Measurements from ENCODE around the gene LIPM. TPM values are rescaled to one million over a fixed set of nuclear protein-coding genes. Genes with fewer than 3 reads are reported as not detected.

LIPM gene
- total RNA-seq, 4 donors from 2014 or later: not detected

- intact Hi-C loops (cut with DNase I; ENCODE audit: low total_unique reads): no loop called here
- H3K36me3 ChIP-seq: no peaks in the 10 kb centered on the region
- H3K27me3 ChIP-seq: no peaks in the 10 kb centered on the region
- no peak overlapping the region for H3K4me3 ChIP-seq
- ATAC-seq (no peak), DNase-seq (no peak)
- no peak overlapping the region for H3K27ac ChIP-seq
- H3K9me3 ChIP-seq: no peaks in the 10 kb centered on the region
- in situ Hi-C loops (cut with MboI; ENCODE audit: low sequenced_read_pairs in 4 of 4): loop anchor here in 1 of 4 donors (25.0 kb wide), 1 partner anchor 217 kb away; the partner anchor contains the start of genes LIPJ and RNLS
- TF ChIP-seq CTCF (IDR thresholded peaks at IDR 0.05 in 4 of 5, conservative IDR thresholded peaks at IDR 0.05 in 1 of 5) (no peak), POLR2A (IDR thresholded peaks at IDR 0.05) (no peak)
- no peaks in the 10 kb centered on the region for H3K4me1 ChIP-seq
Observed at GRCh38 chr10:88804083-88804812, 1.7 kb downstream of the LIPM start.

GRCh38 chr10:88805361-88805760, 2.8 kb downstream of the LIPM start:
- Histone ChIP-seq H3K9me3 (no peaks in the 10 kb centered on the region), H3K4me3 (no peak overlapping the region), H3K27me3 (no peaks in the 10 kb centered on the region), H3K36me3 (no peaks in the 10 kb centered on the region), H3K27ac (no peak overlapping the region), H3K4me1 (no peaks in the 10 kb centered on the region)
- ATAC-seq (no peak), DNase-seq (no peak)
- no peak for TF ChIP-seq CTCF (IDR thresholded peaks at IDR 0.05 in 4 of 5, conservative IDR thresholded peaks at IDR 0.05 in 1 of 5)
- no peak for TF ChIP-seq POLR2A (IDR thresholded peaks at IDR 0.05)
- in situ Hi-C loops (cut with MboI; ENCODE audit: low sequenced_read_pairs in 4 of 4) (loop anchor here in 1 of 4 donors (25.0 kb wide), 1 partner anchor 218 kb away; the partner anchor contains the start of genes LIPJ and RNLS), intact Hi-C loops (cut with DNase I; ENCODE audit: low total_unique reads) (no loop called here)

- no peak for TF ChIP-seq POLR2A (IDR thresholded peaks at IDR 0.05)
- Histone ChIP-seq H3K27ac (no peak overlapping the region), H3K4me3 (no peak overlapping the region), H3K27me3 (no peaks in the 10 kb centered on the region), H3K9me3 (no peaks in the 10 kb centered on the region), H3K36me3 (no peaks in the 10 kb centered on the region), H3K4me1 (no peaks in the 10 kb centered on the region)
- DNase-seq (no peak), ATAC-seq (no peak)
- in situ Hi-C loops (cut with MboI; ENCODE audit: low sequenced_read_pairs in 4 of 4): loop anchor here in 1 of 4 donors (25.0 kb wide), 1 partner anchor 219 kb away; the partner anchor contains the start of genes LIPJ and RNLS
- intact Hi-C loops (cut with DNase I; ENCODE audit: low total_unique reads): no loop called here
Observed at GRCh38 chr10:88805924-88806323, 3.4 kb downstream of the LIPM start.

- DNase-seq (no peak), ATAC-seq (no peak)
- H3K36me3 ChIP-seq: no peaks in the 10 kb centered on the region
- no peaks in the 10 kb centered on the region for H3K27me3 ChIP-seq
- TF ChIP-seq POLR2A (IDR thresholded peaks at IDR 0.05): no peak
- no peak for TF ChIP-seq CTCF (IDR thresholded peaks at IDR 0.05 in 4 of 5, conservative IDR thresholded peaks at IDR 0.05 in 1 of 5)
- no peaks in the 10 kb centered on the region for H3K9me3 ChIP-seq
- H3K4me1 ChIP-seq: no peaks in the 10 kb centered on the region
- intact Hi-C loops (cut with DNase I; ENCODE audit: low total_unique reads): no loop called here
- in situ Hi-C loops (cut with MboI; ENCODE audit: low sequenced_read_pairs in 4 of 4): loop anchor here in 1 of 4 donors (25.0 kb wide), 1 partner anchor 222 kb away; the partner anchor contains the start of genes LIPJ and RNLS
- H3K4me3 ChIP-seq: no peak overlapping the region
- no peak overlapping the region for H3K27ac ChIP-seq
Observed at GRCh38 chr10:88809621-88810020, 7.1 kb downstream of the LIPM start.

GRCh38 chr10:88810196-88810961, 7.8 kb downstream of the LIPM start:
- Histone ChIP-seq H3K27ac (no peak overlapping the region), H3K36me3 (no peaks in the 10 kb centered on the region), H3K4me3 (no peak overlapping the region), H3K27me3 (no peaks in the 10 kb centered on the region), H3K4me1 (no peaks in the 10 kb centered on the region), H3K9me3 (no peaks in the 10 kb centered on the region)
- DNase-seq (no peak), ATAC-seq (peak in 1 of 2 donors; percentile 46)
- intact Hi-C loops (cut with DNase I; ENCODE audit: low total_unique reads): no loop called here
- peak in 3 of 5 experiments; percentile 17 to 53 (median 34) for TF ChIP-seq CTCF (IDR thresholded peaks at IDR 0.05 in 4 of 5, conservative IDR thresholded peaks at IDR 0.05 in 1 of 5)
- TF ChIP-seq POLR2A (IDR thresholded peaks at IDR 0.05): no peak
- in situ Hi-C loops (cut with MboI; ENCODE audit: low sequenced_read_pairs in 4 of 4): loop anchor here in 1 of 4 donors (25.0 kb wide), 1 partner anchor 223 kb away; the partner anchor contains the start of genes LIPJ and RNLS

Measured in gastrocnemius medialis (tissue), 4 donors.